Ramos (cell line): ENCODE data around the gene ARHGEF3.

Source experiments
- in situ Hi-C: fragments of 300-500 bp; cut with MboI; formaldehyde crosslinking; loops from one replicate; pipeline ENCODE4 v1.14.3; 2022; ENCODE audit warnings: low sequenced_read_pairs; ENCODE audit not compliant: unreplicated experiment

The ARHGEF3 gene

DNA sequence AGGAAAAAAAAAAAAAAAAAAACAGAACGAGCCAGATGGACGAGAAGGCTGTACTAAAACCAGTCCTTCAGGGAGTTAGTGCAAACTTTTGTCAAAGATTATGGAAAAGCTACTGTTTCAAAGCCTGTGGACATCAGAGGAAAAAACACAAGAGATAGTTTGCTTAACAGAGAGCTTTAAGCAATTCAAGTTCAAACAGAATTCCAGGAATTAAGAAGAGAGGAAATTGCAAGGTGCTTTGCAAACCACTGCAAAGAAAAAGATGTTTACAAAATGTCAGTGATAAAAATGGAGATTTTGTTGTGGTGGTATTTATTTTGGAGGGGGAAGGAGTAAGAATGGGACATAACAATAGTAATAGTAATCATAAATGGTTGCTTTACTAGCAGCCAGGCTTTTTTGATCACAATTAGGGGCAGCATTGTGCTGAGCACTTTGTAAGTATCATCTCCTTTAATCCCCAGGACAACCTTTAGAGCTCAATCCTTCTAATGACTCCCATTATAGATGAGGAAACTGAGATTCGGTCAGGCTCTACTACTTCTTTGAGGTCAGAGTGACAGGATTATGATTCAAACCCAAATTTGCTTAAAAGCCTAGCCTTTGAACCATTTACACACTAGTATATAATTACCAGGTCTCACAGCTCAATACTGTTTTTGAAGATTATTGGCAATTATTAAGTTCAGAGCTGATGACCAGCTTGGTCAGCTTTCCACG is 22.4 kb upstream of the ARHGEF3 start:
- in situ Hi-C loops, result no loop called here

DNA sequence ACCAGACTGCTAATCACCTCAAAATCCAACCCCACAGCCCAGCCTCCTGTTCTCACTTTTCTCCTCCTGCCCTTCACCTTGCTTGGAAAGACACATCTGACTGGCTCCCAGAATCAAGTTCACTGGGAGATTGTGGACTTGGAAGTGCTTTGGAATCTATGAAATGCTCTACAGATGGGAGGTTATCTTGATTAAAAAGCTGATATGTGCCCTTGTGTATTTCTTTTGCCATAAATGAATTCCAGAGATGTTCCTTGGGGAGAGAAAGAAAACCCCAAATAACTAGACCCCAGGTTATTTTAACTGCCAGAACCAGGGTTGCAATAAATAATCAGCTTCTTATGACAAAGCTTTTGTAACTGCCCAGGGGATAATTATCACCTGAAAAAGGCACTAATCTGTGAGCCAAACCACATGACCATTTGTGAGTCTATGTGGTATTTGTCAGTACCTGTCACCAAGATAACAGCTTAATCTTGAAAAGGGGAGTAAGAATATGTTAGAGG is 21.7 kb upstream of the ARHGEF3 start:
- in situ Hi-C loops, result no loop called here

DNA sequence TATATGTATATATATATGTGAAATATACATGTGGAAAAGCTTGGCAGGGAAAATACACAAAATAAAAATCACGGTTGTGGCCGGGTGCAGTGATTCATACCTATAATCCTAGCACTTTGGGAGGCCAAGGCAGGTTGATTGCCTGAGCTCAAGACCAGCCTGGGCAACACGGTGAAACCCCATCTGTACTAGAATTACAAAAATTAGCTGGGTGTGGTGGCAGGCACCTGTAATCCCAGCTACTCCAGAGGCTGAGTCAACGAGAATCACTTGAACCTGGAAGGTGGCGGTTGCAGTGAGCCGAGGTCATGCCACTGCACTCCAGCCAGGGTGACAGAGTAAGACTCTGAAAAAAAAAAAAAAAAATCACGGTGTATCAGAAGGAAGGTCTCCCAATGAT is 20.8 kb upstream of the ARHGEF3 start:
- in situ Hi-C loops, result no loop called here

DNA sequence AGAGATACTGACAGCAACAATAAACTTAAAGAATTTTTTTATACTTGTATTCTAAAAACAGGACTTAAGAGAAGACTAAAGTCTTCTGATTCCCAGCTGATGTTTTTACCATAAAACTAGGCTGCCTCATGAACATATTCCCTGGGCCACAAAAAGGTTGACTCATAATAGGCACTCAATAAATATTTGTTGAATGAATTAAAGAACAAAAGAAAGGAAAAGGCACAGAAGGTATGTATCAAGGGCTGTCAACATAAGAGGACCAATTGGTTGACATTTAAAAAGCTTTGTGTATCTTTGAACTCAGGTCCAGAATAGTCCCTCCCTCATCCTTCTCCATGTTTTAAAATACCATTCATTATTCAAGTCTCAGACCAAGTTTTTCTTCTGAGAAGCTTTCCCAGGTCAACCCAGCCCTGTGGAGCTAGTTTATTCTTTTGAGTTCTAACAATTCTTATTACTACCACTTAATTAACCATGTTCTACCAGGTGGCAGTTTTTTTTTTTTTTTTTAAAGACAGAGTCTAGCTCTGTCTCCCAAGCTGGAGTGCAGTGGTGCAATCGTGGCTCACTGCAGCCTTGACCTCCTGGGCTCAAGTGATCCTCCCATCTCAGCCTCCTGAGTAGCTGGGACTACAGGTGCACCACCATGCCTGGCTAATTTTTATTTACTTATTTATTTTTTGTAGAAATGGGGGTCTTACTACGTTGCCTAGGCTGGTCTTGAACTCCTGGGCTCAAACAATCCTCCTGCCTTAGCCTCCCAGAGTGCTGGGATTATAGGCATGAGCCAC is 17.5 kb upstream of the ARHGEF3 start:
- in situ Hi-C loops, result no loop called here

DNA sequence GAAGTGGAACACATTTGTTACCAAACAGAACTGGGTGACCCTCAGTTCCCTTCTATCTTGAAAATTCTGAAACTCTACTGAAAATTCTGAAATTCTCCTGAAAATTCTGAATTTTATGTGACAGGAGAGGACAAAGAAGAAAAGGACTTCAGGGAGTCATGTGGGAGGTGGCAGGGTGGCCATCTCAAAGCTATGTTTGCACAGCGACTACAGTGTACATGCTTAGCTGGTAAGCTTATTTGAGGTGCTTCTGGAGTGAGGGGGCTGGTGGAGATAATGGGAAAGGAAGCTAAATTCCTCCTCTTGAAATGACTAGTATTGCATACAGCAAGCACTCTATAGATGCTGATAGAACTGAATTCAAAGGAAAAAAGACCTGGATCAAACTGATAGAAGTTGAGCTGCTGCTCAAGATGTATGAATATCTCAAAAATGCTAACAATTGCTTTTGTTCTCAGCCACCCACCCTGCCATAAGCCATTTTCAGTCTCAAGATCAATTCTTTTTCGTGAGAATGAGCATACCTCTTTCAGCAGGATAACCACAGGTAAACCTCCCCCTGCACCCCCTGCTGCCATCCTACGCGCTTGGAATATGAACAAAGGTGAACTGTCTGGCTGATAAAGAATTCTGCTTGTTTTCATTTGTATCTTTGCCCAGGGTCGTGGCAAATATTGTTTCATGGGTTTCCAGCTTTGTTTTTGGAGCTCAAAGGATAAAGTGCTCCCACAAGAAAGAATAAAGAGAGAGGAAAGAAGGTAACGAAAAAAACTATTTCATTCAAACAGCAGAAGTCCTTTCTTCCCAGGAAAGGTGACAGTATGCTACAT is 16.6 kb upstream of the ARHGEF3 start:
- in situ Hi-C loops, result no loop called here

DNA sequence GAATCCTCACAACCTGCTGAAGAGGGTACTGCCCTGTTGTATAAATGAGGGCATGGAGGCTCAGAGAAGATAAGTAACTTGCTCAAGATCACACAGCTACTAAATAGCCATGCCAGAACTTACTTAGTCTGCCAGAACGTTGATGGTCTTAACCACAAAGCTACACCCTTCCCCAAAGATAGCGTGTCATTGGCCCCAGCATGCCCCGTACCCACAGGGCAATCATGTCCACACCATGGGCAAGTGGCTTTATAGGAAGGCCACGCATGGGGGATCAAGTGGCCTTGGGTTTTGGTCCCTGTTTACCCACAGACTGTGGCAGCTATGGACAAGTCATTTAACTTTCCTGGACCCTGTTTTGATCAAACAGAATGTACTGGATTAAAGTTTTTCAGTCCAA is 15.9 kb upstream of the ARHGEF3 start:
- in situ Hi-C loops, result no loop called here

DNA sequence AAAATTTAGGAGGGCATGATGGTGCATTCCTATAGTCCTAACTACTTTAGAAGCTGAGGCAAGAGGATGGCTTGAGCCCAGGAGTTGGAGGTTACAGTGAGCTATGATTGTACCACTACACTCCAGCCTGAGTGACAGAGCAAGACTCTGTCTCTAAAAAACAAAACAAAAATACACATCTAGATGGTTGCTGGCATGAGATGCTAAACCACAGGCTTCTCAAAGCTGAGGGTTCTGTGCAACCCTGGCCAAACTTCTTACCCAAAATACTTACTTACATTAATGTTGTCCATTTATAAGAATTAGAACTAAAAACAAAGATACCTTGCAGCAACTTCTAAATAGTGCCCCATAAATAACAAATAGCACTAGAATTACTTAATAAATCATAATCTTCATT is 14.3 kb upstream of the ARHGEF3 start:
- in situ Hi-C loops, result no loop called here

DNA sequence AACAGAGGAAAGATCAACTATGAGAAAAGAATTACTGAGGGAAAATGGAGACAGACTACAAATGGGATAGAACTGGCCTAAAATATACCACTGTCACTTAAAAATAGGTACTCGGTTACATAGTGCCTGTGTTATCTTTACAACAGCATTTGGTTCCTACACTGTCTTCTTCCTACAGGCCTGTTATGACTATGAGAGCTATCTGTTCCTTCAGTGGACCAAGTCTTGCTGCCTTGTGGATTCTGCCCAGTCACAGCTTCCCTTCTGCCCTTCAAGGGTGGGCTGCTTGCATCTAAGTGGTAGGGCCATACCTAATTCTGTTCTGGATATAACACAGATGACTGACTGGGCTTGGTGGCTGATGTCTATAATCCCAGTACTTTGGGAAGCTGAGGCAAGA is 13.8 kb upstream of the ARHGEF3 start:
- in situ Hi-C loops, result no loop called here

DNA sequence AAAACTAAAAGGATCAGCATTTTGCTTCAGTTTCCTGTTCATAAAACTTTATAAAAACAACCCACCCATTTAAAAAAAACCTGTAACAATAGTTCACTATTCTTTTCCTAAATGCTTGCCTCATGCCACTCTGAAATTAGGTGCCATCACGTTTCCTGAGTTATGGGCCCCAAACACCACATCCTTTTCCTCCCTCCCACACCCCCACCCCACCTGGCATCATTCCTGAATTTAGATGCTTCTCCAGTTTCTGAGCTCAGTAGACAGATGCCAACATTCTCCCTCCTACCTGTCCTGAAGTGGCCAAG is 11.9 kb upstream of the ARHGEF3 start:
- in situ Hi-C loops, result no loop called here

DNA sequence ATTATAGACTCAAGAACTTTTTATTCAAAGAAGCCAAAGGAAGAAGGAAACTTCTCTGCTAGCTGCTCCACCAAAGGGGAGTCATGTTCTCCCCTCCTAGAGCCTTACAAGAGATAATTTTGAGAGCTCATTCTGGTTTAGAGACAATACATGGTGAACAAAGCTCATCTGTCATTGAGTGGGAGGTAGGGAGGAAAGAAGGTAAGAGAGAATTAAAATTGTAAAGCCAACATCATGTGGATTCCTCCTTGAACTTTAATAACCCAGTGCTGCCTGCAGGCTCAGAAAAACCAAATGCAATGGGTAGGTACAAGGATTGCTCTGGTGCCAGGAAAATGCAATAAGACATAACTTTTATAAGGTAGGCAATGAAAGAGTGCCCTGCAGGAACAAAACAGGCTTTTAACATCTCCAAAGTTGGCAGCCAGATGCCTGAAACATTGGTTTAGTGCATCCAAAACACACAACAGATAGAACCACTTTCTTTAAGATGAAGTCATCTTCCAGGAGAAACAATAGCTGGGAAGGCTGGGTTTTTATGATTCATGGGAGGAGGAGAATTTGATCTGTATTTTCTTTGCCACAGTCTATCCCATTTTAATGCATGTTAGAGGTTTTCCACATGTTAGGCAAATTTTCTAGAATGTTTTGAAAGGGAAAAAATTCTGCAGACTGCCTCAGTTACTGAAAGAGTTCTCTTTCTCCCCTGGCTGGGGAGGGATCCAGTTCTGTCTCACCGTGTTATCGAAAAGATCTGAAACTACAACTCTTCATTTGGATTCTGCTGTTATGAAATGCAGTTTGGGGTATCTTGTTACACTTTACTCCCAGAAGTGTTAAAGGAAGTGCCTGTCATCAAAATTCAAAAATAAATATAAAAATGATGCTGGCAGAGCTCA is 11.3 kb upstream of the ARHGEF3 start:
- in situ Hi-C loops, result no loop called here

DNA sequence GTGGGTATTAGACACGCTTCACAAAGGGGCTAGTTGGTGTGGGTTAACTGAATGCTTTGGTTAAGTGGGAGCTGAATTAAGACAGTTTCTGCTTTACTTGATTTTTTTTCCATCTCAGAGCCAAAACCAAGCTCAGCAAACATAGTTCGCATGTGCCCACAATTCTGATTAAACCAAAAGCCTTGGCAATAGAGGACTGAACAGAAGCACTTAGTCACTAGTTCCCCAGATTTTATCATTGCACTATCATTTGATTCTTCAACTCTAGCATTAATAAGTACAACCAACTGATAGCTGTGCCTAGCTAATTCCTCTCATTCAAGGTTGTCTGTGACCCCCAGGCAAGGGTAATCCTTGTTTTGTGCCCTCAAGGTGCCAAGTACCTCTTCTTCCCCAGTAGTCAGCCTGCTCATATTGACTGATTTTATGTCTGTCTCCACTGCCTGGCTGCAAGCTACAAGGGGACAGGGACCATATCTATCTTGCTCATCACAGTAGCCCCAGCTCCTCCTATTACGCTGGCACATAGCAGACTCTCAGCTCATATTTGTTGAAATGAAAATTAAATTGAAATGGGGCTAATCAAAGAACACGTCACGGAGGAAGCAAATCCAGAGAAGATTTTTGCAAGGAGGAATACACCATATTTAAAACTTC is 9.9 kb upstream of the ARHGEF3 start:
- in situ Hi-C loops, result no loop called here

DNA sequence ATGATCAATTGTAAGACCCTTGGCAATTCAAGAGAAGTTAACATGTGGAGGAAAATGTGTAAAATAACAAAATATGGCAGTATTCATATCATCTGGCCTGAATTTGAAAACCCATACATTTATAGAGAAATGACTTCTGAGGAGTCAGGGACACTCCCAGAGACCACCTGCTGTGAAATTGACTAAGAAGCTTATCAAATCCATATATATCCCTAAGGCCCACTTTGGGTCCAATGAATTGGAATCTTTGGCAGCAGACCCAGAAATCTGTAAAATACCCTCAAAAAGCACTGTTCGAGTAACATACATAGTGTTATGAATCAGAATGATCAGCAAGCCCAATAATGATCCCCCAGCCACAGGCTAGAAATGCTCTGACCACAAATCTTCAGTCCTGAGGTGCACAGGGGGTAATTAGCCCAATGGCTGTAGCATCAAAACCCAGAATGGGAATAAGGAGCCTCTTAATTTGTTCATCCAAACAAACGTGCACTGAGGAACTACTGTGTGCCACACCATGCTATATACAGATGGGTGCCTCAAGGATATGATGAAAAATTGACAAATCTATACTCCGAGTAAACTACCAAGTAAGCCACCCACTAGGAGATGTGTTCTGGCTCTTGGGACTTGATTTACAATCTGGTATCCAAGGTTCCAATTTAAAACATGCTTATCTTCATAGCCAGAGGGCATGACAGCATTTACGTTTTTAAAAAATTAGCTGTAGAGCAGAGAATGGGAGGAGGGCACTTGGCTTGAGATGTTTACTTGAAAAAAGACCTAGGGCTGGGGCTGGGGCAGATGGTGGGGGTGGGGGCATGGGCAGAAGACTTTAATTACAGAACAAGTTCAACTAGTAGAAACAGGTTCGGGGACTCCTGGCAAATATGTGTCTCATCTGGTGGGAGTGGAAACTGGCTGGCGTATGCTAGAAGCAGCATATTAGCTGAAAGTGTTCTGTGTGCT is 9.1 kb upstream of the ARHGEF3 start:
- in situ Hi-C loops, result no loop called here

DNA sequence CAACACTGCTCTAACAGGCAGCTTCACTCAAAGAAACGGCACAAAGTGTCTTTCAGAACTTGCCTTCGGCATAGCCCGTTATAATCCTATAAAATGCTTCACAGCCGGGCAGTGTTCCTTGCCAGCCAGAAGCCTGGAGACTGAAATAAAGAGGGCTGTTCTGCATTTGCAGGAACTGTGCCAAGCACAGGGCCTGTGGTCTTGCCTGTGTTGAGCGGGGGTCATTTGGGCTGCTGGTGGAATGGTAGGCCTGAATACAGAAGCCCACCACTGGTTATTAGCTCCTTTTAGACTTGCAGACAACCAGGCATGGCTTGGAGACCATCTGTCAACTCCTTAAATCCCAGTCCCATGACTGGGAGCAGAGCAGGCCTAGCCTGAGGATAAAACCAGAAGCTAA is 4.7 kb upstream of the ARHGEF3 start:
- in situ Hi-C loops, result no loop called here

DNA sequence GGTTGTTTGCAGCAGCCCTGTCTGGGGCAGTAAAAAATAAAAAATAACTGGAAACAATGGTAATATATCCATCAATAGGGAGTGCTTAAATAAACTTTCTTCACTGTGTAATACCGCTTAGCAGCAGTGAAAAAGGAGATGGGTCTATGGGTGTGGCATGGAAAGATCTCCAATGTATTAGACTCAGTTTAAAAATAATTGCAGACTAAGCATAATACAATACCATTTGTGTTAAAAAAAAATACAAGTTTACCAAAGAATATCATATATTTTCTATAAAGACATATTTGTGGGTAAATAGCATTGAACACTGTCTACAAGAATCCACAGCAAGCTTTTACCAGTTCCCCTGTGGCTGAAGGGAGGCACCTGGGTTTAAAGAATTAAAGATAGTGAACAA is 1.0 kb upstream of the ARHGEF3 start:
- in situ Hi-C loops, result no loop called here

DNA sequence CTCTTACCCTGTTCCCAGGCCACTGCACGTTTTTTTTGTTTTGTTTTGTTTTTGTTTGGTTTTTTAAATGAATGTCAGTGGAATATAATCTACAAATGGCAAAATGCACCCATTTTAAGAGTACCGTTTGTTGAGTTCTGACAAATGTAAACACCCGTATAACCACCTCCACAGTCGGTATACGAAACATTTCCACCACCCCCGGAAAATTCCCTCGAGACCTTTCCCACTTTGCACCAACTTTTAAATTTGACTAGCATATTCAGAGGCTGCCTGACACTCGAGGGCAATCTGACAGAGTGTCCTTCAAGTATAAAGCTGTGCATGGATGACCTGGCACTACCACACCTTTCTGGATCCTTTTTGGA is 613 bp upstream of the ARHGEF3 start:
- in situ Hi-C loops, result no loop called here

DNA sequence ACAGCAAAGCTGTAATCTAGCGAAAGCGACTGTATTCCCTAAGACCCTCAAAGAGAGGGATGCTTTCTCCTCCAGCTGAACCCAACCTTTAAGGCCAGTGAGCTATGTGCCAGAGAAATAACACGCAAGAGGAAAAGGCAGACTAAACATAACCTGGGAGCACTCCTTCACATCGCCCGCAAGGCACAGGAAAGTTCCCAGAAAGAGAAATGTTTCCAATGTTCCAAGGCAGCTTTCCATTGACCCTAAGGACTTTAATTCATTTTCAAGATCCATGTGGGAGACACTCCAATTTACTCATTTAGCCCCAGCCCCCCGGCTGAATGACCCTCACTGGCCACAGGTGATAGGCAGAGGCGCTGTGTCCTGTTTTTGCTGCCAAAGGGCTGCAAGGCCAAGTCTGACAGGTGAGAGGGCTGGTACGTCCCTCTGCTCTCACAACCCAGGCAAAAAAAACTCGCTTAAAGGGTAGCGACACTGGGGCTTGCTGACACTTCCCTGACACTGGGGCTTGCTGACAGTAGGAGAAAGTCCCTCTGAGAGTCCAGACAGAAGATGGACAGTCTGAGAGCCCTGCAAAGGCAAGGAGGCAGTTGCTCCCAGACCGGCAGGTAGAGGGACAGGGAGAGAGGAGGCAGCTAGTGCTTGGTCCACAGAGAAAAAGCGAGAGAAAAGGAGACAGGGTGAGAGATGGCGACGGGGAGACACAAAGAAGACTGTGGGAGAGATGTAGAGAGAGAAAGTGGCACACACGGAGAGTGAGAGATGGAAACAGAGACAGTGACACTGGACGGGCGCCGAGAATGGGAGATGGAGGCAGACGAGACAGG is 702 bp downstream of the ARHGEF3 start:
- in situ Hi-C loops, result no loop called here

DNA sequence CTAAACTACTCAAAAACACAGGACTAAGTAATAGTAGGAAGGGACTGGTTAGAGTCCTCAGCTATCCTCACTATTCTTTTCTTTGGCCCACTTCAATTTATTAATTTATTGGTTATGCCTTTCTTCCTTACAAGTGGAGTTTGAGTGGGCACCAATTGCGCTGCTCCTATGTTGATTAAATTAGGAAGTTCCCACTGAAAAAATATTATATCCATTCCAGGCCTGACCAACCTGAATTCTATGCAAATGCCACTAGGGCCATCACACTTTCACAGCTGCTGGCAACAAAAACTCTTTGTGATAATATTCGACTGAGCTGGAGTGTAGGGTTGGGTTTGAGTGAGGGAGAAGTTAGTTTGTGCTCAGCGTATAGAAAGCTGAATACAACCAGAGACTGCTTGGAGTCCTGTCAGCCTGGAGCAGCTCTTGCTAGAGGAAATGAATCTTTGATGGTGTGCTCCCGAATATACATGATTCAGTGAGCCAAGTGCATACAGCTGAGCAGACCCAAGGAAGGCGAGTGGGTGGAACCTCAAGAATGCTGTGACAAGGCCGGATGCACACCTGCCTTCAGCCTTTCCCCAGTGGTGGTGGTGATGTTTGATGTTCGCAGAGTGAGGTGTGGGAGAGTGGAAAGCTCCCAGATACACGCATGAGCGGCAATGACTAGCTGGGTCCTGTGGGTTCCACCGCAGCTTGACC is 1.5 kb downstream of the ARHGEF3 start:
- in situ Hi-C loops, result no loop called here
